ENCODE data around the gene ATP8B1.

DNA sequence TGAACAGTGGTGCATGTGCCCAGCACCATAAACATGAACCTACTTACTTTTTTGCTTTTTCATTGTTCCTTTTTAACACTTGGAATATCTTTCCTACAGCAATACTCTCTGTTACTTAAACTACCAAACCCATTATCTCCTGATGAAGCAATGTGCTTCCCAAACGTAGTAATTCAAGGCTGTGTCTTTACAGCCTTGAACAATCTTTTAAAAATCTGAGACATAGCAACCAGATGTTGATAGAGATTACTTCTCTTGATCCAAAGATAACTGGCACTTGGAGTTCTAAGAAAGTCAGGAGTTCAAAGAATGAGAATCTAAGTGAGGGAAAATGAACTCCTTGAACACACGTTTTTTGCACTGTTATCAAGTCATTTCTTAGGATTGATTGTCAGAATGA is 40.4 kb downstream of the ATP8B1 start:
- TF ChIP-seq, protein P1, sequence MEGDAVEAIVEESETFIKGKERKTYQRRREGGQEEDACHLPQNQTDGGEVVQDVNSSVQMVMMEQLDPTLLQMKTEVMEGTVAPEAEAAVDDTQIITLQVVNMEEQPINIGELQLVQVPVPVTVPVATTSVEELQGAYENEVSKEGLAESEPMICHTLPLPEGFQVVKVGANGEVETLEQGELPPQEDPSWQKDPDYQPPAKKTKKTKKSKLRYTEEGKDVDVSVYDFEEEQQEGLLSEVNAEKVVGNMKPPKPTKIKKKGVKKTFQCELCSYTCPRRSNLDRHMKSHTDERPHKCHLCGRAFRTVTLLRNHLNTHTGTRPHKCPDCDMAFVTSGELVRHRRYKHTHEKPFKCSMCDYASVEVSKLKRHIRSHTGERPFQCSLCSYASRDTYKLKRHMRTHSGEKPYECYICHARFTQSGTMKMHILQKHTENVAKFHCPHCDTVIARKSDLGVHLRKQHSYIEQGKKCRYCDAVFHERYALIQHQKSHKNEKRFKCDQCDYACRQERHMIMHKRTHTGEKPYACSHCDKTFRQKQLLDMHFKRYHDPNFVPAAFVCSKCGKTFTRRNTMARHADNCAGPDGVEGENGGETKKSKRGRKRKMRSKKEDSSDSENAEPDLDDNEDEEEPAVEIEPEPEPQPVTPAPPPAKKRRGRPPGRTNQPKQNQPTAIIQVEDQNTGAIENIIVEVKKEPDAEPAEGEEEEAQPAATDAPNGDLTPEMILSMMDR (IDR thresholded peaks at IDR 0.05): no peak
- TF ChIP-seq POLR2A (IDR thresholded peaks at IDR 0.05): no peak
